ENCODE results near the gene USP32.

GRCh38 chr17:60280673-60281072 lies 111.3 kb downstream of the USP32 start:
- TF ChIP-seq SP1 (CRISPR knock-in tag; conservative IDR thresholded peaks at IDR 0.05) (no peak), CTCF (IDR thresholded peaks at IDR 0.05) (no peak), CREB1 (CRISPR knock-in tag; IDR thresholded peaks at IDR 0.05) (no peak), ESRRA (CRISPR knock-in tag; IDR thresholded peaks at IDR 0.05; ENCODE audit: borderline replicate concordance) (no peak), MLX (CRISPR knock-in tag; IDR thresholded peaks at IDR 0.05) (no peak), MAX (CRISPR knock-in tag; IDR thresholded peaks at IDR 0.05) (no peak), ETV6 (CRISPR knock-in tag; IDR thresholded peaks at IDR 0.05) (no peak), ZNF138 (CRISPR knock-in tag; conservative IDR thresholded peaks at IDR 0.05) (no peak)

All from WTC11 (cell line).